ENCODE data around the gene MSS51. TPM values are rescaled to one million over a fixed set of nuclear protein-coding genes. Genes with fewer than 3 reads are reported as not detected.

MSS51 gene
- total RNA-seq, 1 experiment from 2014 or later: 3.2 TPM

GRCh38 chr10:73446926-73447325 is 13.6 kb upstream of the MSS51 start:
- Histone ChIP-seq H3K4me3 (ENCODE audit: low read length) (no peak overlapping the region), H3K79me2 (ENCODE audit: low read length) (no peaks in the 10 kb centered on the region), H3K9me2 (replicated peaks; ENCODE audit: low read length) (no peaks in the 10 kb centered on the region), H3K36me3 (ENCODE audit: low read depth, low read length) (no peaks in the 10 kb centered on the region; the same call in 1 of the 2 replicates), H3K27me3 (ENCODE audit: low read length) (0 out of 2 replicates have a peak, but pooled peaks cover 5% of the 10 kb centered on the region), H3K9ac (ENCODE audit: low read length) (no peak overlapping the region), H4K20me1 (ENCODE audit: low read length) (no peaks in the 10 kb centered on the region), H3K4me2 (ENCODE audit: low read length) (no peak overlapping the region), H2AFZ (ENCODE audit: low read length) (no peak overlapping the region), H3K9me3 (ENCODE audit: low read length) (no peaks in the 10 kb centered on the region), H3K27ac (ENCODE audit: low read length) (no peak overlapping the region), H3K4me1 (ENCODE audit: insufficient read depth, low read length) (no peaks in the 10 kb centered on the region), H3F3A (ENCODE audit: low read length, unreplicated experiment) (no peaks in the 10 kb centered on the region)
- DNase-seq: no peak
- TF ChIP-seq CTCF (conservative IDR thresholded peaks at IDR 0.05; ENCODE audit: low read depth, low read length) (no peak), EZH2 (IDR thresholded peaks at IDR 0.05; ENCODE audit: low read length, unreplicated experiment) (no peak), EZH2phosphoT487 (IDR thresholded peaks at IDR 0.05; ENCODE audit: borderline replicate concordance, low read length) (no peak)
- no TSS peak for BruUV-seq (replicated peaks)
- intact Hi-C loops (cut with micrococcal nuclease): no loop called here
- no peak for ATAC-seq
- ChIA-PET CTCF (no interaction called here), POLR2A (ENCODE audit: unreplicated experiment) (no interaction called here)

GRCh38 chr10:73444457-73444856 is 11.1 kb upstream of the MSS51 start:
- H4K20me1 ChIP-seq (ENCODE audit: low read length): no peaks in the 10 kb centered on the region
- H3K36me3 ChIP-seq (ENCODE audit: low read depth, low read length): no peaks in the 10 kb centered on the region; the same call in 1 of the 2 replicates
- 0 out of 2 replicates have a peak, but pooled peaks cover 4% of the 10 kb centered on the region for H3K27me3 ChIP-seq (ENCODE audit: low read length)
- no peaks in the 10 kb centered on the region for H3K9me3 ChIP-seq (ENCODE audit: low read length)
- BruUV-seq (replicated peaks): no TSS peak
- H3F3A ChIP-seq (ENCODE audit: low read length, unreplicated experiment): no peaks in the 10 kb centered on the region
- no peaks in the 10 kb centered on the region for H3K9me2 ChIP-seq (replicated peaks; ENCODE audit: low read length)
- DNase-seq (no peak), ATAC-seq (no peak)
- H3K9ac ChIP-seq (ENCODE audit: low read length): no peak overlapping the region
- H2AFZ ChIP-seq (ENCODE audit: low read length): no peak overlapping the region
- CTCF ChIA-PET: no interaction called here
- no peaks in the 10 kb centered on the region for H3K79me2 ChIP-seq (ENCODE audit: low read length)
- intact Hi-C loops (cut with micrococcal nuclease): no loop called here
- no peak overlapping the region for H3K27ac ChIP-seq (ENCODE audit: low read length)
- H3K4me2 ChIP-seq (ENCODE audit: low read length): no peak overlapping the region
- TF ChIP-seq EZH2 (IDR thresholded peaks at IDR 0.05; ENCODE audit: low read length, unreplicated experiment): no peak
- no peak for TF ChIP-seq CTCF (conservative IDR thresholded peaks at IDR 0.05; ENCODE audit: low read depth, low read length)
- TF ChIP-seq EZH2phosphoT487 (IDR thresholded peaks at IDR 0.05; ENCODE audit: borderline replicate concordance, low read length): no peak
- peaks cover 10% of the 10 kb centered on the region for H3K4me1 ChIP-seq (ENCODE audit: insufficient read depth, low read length)
- H3K4me3 ChIP-seq (ENCODE audit: low read length): no peak overlapping the region
- POLR2A ChIA-PET (ENCODE audit: unreplicated experiment): interaction anchor here (0.7 kb wide), 1 partner anchor 33 kb away, joined by 5 read pairs; no protein-coding TSS in a partner anchor

- ATAC-seq: peak; percentile 93
- H3K27me3 ChIP-seq (ENCODE audit: low read length): no peaks in the 10 kb centered on the region
- H3K4me1 ChIP-seq (ENCODE audit: insufficient read depth, low read length): peaks cover 15% of the 10 kb centered on the region
- no peak overlapping the region for H3K4me3 ChIP-seq (ENCODE audit: low read length)
- POLR2A ChIA-PET (ENCODE audit: unreplicated experiment): no interaction called here
- no peak overlapping the region for H3K27ac ChIP-seq (ENCODE audit: low read length)
- no peaks in the 10 kb centered on the region for H3K79me2 ChIP-seq (ENCODE audit: low read length)
- peak overlapping the region; percentile 1 for H3K4me2 ChIP-seq (ENCODE audit: low read length)
- TF ChIP-seq EZH2phosphoT487 (IDR thresholded peaks at IDR 0.05; ENCODE audit: borderline replicate concordance, low read length) (no peak), CTCF (conservative IDR thresholded peaks at IDR 0.05; ENCODE audit: low read depth, low read length) (no peak), EZH2 (IDR thresholded peaks at IDR 0.05; ENCODE audit: low read length, unreplicated experiment) (no peak)
- CTCF ChIA-PET: interaction anchor here (0.6 kb wide), 1 partner anchor 68 kb away, joined by 3 read pairs; no protein-coding TSS in a partner anchor
- H3F3A ChIP-seq (ENCODE audit: low read length, unreplicated experiment): no peaks in the 10 kb centered on the region
- intact Hi-C loops (cut with micrococcal nuclease): loop anchor here (1.0 kb wide), 1 partner anchor 41 kb away; no protein-coding TSS in a partner anchor
- no peaks in the 10 kb centered on the region for H3K9me3 ChIP-seq (ENCODE audit: low read length)
- no peak overlapping the region for H2AFZ ChIP-seq (ENCODE audit: low read length)
- H4K20me1 ChIP-seq (ENCODE audit: low read length): no peaks in the 10 kb centered on the region
- H3K9ac ChIP-seq (ENCODE audit: low read length): no peak overlapping the region
- no peaks in the 10 kb centered on the region for H3K9me2 ChIP-seq (replicated peaks; ENCODE audit: low read length)
- no TSS peak for BruUV-seq (replicated peaks)
- H3K36me3 ChIP-seq (ENCODE audit: low read depth, low read length): peaks cover 8% of the 10 kb centered on the region; the same call in 1 of the 2 replicates
- DNase-seq: peak; percentile 84
Observed at GRCh38 chr10:73439605-73440312, 6.4 kb upstream of the MSS51 start.

Measured in PC-3 (cell line).